HG02970 (cell line): ENCODE data around the gene ATP5F1D.

Experiments used
- ATAC-seq: cut with Tn5 transposase; IDR thresholded peaks from one replicate; pipeline ENCODE4 v1.9.1; 2021; ENCODE audit warnings: mild to moderate bottlenecking, moderate library complexity, moderate number of reproducible peaks; ENCODE audit not compliant: unreplicated experiment, low FRiP score

Gene ATP5F1D

DNA sequence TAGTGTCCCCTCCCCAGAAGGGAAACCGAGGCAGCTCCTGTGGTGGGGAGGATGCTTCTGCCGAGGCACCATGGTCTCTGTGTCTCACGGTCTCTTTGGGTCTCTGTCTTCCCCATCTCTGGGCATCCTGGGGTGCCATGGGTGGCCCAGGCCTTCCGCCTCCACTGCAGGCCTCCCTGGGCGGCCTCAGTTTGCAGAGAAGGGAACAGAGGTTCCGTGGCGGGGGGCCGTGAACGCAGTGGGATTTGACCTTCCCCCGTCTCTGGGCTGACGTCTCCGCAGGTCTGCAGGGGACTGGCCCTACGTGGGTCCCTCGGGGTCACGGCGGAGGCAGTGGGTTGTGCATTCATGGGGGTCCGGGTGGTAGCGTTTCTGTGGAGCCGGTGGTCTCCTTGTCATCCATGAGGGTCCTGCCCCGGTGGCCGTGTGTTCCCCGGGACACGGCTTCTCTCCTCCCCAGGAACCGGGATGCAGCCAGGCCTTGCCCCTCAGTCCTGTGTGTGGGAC is 48.7 kb downstream of the ATP5F1D start:
- no peak for ATAC-seq

DNA sequence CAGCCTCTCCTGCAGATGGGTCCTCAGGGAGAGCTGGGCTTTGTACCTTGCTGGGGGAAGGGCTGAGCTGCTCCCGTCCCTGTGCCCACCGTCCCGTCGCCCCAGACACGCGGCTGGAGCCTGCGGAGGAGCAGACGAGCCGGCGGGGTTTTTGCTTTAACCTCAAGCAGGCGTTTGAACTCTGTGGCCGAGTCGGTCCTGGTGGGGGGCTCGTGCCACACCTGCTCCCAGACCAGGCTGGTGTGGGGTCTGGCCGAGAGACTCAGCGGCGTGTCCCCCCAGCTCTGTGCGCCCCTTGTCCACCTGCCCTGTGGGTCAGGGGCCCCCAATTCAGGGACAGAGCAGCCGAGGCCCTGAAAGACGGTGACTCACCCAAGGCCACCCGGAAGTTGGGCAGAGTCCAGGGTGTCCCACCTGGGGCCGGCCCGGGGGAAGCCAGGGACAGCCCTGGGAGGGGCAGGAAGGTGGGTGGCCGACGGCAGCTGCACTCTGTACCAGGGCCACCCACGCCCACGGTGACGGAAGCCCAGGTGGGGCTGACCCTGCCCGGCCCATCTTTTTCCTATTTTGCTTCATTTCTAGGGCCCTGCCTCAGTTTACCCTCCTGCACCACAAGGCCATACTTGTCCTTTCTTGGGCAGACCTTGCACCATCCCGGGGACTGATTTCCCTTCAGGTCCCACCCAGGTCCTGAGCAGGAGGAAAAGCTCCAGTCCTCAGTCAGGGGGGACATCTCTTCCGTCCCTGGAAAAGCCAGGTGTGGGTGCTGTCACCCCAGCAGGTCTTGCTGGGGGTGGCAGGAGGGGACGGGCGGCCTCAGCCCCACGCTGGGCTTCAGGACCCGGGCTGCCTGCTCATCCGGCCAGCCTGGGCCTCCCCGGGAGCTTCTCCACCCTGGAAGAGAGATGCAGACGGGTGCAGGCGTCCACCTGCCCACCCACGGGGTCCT is 49.4 kb downstream of the ATP5F1D start:
- ATAC-seq, result no peak

DNA sequence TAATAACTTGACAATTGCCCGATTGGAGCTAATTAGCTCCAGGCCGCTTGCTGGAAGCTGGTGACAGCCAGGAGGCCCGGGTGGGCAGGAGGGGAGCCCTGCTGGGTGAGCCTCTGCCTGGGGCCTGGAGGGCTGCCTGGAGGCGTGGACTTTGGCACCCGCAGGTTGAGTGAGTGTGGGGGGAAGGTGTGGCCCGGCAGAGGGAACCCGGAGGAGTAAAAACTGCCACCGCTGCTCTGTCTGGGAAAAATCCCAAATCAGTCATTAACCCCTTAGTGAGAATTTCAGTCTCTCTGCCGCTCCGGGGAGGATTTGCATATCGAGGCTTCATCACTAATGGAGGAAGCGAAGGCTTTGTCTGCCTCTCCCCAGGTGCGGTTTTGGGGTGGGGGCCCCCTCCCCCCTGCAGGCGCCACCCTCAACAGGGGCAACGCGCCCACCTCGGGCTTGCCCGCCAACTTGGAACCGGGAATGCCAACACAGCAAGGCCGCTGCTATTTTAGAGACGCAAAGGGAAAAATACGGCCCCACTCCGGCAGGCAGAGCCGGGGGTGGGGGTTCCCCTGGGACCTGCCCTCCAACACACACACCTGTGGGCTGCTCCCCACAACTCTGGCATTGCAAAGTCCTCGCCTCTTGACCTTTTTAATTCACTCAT is 50.3 kb downstream of the ATP5F1D start:
- ATAC-seq, result no peak

DNA sequence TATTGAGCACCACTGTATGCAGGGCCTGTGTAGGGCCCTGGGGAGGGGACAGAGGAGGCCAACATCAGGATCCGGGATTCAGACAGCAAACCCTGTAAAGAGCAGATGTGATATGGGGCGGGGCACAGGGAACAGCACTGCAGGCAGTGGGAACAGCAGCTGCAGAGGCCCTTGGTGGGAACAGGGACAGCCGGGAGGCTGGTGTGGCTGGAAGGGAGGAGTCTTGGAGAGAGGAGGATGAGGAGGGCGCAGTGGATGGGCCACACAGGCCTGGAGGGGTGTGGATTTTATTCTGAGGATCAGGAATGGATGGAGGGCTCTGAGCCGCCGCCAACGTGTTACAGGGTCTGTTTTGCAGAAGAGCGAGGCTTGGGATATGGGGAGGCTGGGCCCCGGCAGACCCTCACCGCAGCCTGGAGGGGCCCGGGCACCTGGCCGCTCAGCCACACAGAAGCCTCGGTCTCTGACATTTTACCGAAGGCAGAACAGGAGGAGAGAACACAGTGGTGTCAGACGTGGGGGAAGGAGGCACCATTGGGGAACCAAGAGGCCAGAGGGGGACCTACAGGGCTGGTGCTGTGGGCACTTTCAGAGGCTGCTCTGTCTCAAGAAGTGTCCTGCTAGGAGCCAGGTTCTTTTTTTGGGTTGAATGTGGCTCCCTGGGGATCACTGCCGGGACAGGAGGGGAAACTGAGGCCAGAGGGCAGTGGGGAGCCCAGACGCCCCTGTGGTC is 51.0 kb downstream of the ATP5F1D start:
- no peak for ATAC-seq

DNA sequence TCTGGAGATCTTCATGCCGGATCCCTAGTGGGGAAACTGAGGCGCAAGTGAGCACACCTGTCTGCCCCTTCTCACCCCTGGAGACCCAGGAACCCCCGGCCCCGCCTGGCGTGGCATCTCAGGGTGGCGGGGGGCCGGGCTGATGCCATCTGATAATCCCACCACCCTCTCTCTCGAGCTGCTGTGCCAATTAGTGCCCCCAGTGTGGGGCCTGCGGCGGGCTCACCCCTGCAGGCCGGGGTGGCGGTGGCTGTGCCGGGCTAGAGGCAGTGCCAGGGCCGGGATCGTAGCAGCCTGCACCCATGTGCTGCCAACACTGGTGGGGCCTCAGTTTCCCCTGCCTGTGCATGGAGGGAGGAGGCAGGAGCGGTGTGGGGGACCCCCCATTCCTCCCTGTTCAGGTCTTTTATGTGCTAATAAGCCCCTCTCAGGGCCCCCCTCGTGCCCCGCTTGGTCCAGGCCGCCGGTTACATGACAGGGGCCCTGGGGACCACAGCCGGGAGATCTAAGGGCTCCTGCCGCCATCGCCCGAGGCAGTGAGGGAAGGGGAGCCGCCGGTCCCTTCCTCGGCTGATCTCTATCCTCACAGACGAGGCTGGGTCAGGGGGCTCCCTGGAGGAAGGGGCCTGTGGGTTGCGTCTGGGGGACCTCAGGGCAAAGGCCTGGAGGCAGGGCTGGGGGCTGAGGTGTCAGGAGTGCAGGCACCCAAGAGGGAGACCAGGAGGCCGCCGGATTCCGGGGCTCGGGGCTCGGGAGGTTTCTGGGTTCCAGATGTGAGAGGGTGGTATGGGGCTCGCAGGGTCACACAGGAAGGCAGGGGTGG is 52.4 kb downstream of the ATP5F1D start:
- no peak for ATAC-seq
